ENCODE results near the gene TRIM62.

TRIM62 gene

DNA sequence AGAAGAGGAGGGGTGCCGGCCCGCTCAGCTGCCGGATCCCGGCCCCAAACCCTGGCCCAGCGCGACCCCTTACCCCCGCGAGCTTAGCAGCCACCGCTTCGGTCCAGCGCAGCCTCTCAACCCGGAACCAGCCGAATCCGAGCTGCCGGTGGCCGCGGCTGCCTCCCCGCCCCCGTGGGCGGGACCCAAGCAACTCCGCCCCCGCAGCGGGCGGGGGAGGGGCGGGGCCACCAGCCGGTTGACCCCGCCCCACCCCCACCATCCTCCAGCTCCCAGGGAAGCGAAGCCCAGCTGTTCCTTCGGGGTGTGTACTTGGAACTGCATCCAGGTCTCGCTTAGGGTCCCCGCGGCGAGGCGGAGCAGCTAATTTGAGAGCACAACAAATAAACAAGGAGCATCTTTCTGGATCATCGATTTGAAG lies at the start of gene TRIM62:
TSS of gene TRIM62 (minus strand) at position 123 of the 421 bp plus-strand sequence. CDS start 611 bp downstream, outside the sequence.
- TF ChIP-seq Cebpa-rat (IDR thresholded peaks at IDR 0.05): no peak
- peak within 1 kb of the TSS; percentile 70 for H3K9ac ChIP-seq
- H4K20me1 ChIP-seq: peaks cover 43% of the 10 kb centered on the region
- no peaks in the 10 kb centered on the region for H3K9me3 ChIP-seq
- no peaks in the 10 kb centered on the region for H3K27me3 ChIP-seq
- H3K4me3 ChIP-seq: peak within 1 kb of the TSS; percentile 74
- peak within 1 kb of the TSS; percentile 38; the same call in 1 of the 2 replicates for H3K27ac ChIP-seq
- peaks cover 16% of the 10 kb centered on the region for H3K36me3 ChIP-seq
- peaks cover 23% of the 10 kb centered on the region for H3K4me1 ChIP-seq
- H3K4me2 ChIP-seq: peak within 1 kb of the TSS; percentile 98

DNA sequence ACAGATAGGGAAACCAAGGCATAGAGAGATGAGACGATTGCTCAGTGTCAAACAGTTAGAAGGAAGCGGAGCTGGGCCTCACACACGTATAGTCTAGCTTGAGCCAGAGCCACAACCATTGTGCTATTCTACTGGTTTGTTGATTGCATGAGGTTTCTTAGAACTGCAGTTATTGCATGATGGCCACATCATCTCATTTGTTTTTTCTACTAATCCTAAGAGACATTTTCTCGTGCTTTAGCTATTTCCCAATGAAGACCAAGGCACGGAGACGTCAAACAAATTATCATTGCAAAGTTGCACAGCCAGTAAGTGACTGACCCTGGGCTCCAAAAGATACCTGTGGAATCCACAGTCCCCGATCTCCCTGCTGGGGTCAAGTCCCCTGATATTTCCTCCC lies 49.3 kb upstream of the TRIM62 start:
- Histone ChIP-seq H3K36me3 (no peaks in the 10 kb centered on the region), H3K27me3 (no peaks in the 10 kb centered on the region), H4K20me1 (no peaks in the 10 kb centered on the region), H3K9ac (no peak overlapping the region), H3K9me3 (0 out of 2 replicates have a peak, but pooled peaks cover under 1% of the 10 kb centered on the region), H3K4me1 (peaks cover 21% of the 10 kb centered on the region), H3K27ac (no peak overlapping the region), H3K4me3 (no peak overlapping the region), H3K4me2 (no peak overlapping the region)
- TF ChIP-seq Cebpa-rat (IDR thresholded peaks at IDR 0.05): no peak

DNA sequence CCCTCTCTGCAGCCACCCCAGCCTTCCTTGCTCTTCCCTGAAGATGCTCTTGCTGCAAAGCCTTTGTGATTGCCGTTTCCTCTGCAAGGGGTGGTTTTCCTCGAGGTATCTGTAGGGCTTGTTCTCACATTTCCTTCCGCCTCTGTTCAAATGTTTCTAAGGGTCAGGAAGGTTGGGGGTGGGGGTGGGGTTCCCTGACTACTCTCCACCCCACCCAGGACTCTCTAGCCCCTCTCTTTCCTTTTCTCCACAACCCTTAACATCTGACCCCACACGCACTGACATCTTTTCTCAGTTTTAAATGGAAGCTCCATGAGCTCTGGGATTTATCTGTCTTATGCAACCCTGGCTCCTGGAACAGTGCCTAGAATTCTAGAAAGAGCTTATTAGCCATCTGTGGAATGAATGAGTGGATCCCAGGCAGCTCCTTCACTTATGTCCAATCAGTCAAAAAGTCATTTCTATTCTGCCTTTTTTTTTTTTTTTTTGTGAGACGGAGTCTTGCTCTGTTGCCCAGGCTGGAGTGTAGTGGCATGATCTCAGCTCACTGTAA lies 47.2 kb upstream of the TRIM62 start:
- no peak overlapping the region for H3K9ac ChIP-seq
- H3K4me1 ChIP-seq: 0 out of 2 replicates have a peak, but pooled peaks cover 6% of the 10 kb centered on the region
- H3K27ac ChIP-seq: no peak overlapping the region
- no peaks in the 10 kb centered on the region for H3K27me3 ChIP-seq
- H4K20me1 ChIP-seq: no peaks in the 10 kb centered on the region
- peaks cover 21% of the 10 kb centered on the region for H3K9me3 ChIP-seq
- H3K36me3 ChIP-seq: no peaks in the 10 kb centered on the region
- peak overlapping the region; percentile 16; the same call in 1 of the 2 replicates for H3K4me2 ChIP-seq
- no peak for TF ChIP-seq Cebpa-rat (IDR thresholded peaks at IDR 0.05)
- no peak overlapping the region for H3K4me3 ChIP-seq

DNA sequence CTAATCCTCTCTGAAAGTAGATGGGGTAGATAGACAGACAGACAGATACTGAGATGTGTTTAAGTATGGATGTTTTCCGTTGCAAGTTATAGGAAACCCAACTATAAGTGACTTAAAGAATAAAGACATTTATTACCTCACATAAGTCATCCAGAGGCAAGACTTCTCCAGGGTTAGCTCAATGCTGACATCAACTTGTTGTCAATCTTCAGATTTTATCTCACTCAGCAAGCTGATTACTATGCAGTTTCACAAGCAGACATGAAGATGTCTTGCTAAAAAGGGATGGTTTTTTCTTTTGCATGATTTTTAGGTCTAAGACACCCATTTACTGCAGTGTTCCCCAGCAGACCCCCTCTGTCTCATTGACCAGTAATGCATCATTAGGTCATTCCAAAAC lies 43.7 kb upstream of the TRIM62 start:
- Histone ChIP-seq H3K4me1 (0 out of 2 replicates have a peak, but pooled peaks cover 6% of the 10 kb centered on the region), H3K4me2 (no peak overlapping the region), H4K20me1 (no peaks in the 10 kb centered on the region), H3K4me3 (no peak overlapping the region), H3K36me3 (no peaks in the 10 kb centered on the region), H3K27me3 (no peaks in the 10 kb centered on the region), H3K9me3 (peaks cover 39% of the 10 kb centered on the region), H3K27ac (no peak overlapping the region), H3K9ac (no peak overlapping the region)
- no peak for TF ChIP-seq Cebpa-rat (IDR thresholded peaks at IDR 0.05)

DNA sequence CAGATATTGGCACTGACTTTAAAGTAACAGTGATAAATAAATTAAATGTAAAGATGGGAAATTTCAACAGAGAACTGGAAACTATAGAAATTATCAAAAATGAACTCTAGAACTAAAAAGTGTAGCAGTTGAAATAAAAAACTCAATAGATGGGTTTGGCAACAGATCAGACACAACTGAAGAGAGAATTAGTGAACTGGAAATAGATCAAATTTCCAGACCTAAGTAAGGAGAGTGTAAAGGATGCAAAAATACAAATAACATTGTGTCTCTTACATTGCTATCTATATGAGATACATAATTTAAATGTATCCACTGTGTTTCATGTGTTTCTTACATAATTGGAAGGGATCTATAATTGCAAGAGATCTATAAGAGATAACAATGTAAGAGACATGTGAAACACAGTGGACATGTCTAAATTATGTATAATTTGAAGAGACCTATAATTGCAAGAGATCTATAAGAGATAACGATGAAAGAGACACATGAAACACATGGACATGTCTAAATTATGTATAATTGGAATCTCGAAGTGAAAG lies 42.4 kb upstream of the TRIM62 start:
- H3K9ac ChIP-seq: no peak overlapping the region
- no peak overlapping the region for H3K4me2 ChIP-seq
- H3K4me3 ChIP-seq: no peak overlapping the region
- peaks cover 12% of the 10 kb centered on the region for H3K4me1 ChIP-seq
- H3K27ac ChIP-seq: no peak overlapping the region
- H3K27me3 ChIP-seq: no peaks in the 10 kb centered on the region
- H3K9me3 ChIP-seq: peaks cover 39% of the 10 kb centered on the region
- no peak for TF ChIP-seq Cebpa-rat (IDR thresholded peaks at IDR 0.05)
- no peaks in the 10 kb centered on the region for H4K20me1 ChIP-seq
- no peaks in the 10 kb centered on the region for H3K36me3 ChIP-seq

DNA sequence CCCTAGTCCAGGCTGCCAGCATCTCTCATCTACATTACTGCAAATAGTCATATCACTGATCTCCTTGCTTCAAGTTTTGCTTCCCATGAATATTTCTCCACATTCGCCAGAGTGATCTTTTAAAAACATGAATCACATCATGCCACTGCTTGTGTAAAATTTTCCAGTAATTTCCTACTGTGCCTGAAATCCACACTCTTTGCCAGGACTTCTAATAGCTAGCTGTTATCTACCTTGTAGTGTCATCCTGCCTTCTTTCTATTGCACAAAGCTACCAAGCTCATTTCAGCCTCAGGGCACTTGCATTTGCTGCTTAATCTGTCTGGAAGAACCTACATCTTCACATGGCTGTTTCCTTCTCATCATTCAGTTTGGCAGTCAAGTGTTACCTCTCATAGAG lies 40.5 kb upstream of the TRIM62 start:
- H3K9ac ChIP-seq: no peak overlapping the region
- H3K9me3 ChIP-seq: peaks cover 39% of the 10 kb centered on the region
- H3K36me3 ChIP-seq: no peaks in the 10 kb centered on the region
- no peak overlapping the region for H3K27ac ChIP-seq
- no peak overlapping the region for H3K4me2 ChIP-seq
- TF ChIP-seq Cebpa-rat (IDR thresholded peaks at IDR 0.05): no peak
- no peaks in the 10 kb centered on the region for H4K20me1 ChIP-seq
- H3K27me3 ChIP-seq: no peaks in the 10 kb centered on the region
- H3K4me1 ChIP-seq: peaks cover 14% of the 10 kb centered on the region
- no peak overlapping the region for H3K4me3 ChIP-seq

DNA sequence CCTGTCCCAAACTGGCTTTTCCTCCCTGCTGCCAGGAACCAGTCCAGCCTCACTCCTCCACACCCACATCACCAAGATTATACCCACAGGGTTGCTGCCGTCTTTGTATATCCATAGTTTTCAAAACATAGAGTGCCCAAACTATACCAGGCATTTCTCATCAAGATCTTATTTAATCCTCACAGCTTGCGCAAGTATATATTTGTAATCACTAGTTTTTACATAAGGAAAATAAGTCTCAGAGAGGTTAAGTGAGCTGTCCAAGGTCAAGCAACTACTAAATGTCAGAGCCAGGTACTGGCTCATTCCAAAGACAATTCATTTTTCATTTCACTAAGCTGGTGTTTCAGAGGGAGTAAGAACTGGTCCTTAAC lies 39.5 kb upstream of the TRIM62 start:
- Histone ChIP-seq H3K4me2 (no peak overlapping the region), H3K4me3 (no peak overlapping the region), H3K9me3 (peaks cover 39% of the 10 kb centered on the region), H3K27me3 (no peaks in the 10 kb centered on the region), H3K9ac (no peak overlapping the region), H3K36me3 (no peaks in the 10 kb centered on the region), H4K20me1 (no peaks in the 10 kb centered on the region), H3K4me1 (peaks cover 14% of the 10 kb centered on the region), H3K27ac (no peak overlapping the region)
- TF ChIP-seq Cebpa-rat (IDR thresholded peaks at IDR 0.05): 0 out of 2 replicates have a peak, but pooled peaks have one; percentile 9

DNA sequence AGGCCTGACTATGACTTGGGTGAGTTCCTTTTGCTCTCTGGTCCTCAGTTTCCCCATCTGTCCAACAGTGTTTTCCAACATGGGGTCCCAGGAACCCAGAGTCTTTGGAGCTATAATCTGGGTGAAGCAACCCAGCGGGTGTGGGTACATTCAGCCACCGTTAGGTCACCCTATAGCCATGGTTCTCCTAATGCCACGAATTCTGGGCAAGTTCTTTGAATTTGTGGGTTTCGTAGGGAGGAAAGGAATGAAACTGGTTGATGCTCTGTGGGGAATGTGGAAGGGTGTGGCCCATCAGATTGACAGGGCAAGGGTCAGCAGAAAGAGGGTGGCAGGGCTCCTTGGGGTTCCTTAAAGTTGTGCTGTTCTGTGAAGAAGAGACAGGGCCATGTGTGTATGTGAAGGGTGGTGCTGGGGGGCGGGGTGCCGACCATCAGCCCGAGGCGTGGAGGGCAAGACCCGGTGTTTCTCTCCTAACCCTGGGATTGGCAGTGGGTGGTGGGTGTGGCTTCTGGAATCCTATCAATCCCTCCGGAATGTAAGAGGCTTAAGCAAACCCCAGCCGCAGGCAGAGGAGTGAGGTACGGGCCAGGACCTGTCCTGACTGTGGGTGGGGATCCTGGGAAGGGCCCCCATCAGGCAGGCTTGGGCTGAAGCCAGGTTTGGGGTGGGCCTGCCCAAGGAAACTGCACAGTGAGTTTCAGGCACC lies 39.0 kb upstream of the TRIM62 start:
- Histone ChIP-seq H3K27ac (no peak overlapping the region), H3K27me3 (no peaks in the 10 kb centered on the region), H3K4me2 (no peak overlapping the region)

DNA sequence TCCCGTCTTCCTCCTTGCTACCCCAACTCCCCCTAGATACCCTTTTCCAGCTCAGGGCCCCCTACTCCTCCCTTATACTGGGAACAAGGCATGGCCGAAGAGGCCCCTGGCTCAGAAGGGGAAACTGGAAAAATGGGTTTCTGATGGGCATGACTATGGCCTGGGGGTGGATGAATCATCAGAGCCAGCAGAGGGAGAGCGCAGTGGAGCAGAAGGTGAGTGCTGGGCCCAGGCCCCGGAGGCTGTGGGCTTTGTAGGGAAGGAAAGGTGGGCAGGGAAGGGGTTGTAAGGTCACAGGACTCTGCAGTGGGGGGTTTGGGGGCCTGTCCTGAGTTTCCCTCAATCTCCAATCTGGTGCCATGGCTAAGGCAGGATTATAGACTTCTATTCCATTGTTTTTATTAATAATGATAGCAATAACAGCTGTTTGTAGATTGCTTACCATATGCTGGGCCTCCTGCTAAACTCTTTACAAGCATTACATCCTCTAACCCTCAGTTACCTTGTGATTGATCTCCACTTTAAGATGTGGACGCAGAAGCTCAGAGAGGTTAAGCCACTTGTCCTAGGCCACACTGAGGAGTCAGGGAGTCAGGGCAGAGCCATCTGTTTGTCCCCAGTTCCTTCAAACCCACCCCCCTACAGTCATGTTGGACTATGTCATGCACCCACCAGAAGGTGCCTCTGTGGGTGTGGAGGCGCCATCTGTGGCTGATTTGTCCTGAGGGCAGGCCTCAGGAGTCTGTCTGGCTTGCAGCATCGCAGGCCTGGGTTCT lies 38.2 kb upstream of the TRIM62 start:
- H3K4me3 ChIP-seq: no peak overlapping the region
- H3K36me3 ChIP-seq: no peaks in the 10 kb centered on the region
- H3K9me3 ChIP-seq: peaks cover 30% of the 10 kb centered on the region
- TF ChIP-seq Cebpa-rat (IDR thresholded peaks at IDR 0.05): no peak
- H3K4me2 ChIP-seq: no peak overlapping the region
- H3K9ac ChIP-seq: no peak overlapping the region
- H3K27me3 ChIP-seq: no peaks in the 10 kb centered on the region
- H3K27ac ChIP-seq: no peak overlapping the region
- H3K4me1 ChIP-seq: peaks cover 14% of the 10 kb centered on the region
- no peaks in the 10 kb centered on the region for H4K20me1 ChIP-seq

More for the DNA sequence above, 39.0 kb upstream of the TRIM62 start:
- Histone ChIP-seq H3K36me3 (no peaks in the 10 kb centered on the region), H3K4me3 (no peak overlapping the region), H3K4me1 (peaks cover 14% of the 10 kb centered on the region), H3K9me3 (peaks cover 35% of the 10 kb centered on the region), H3K9ac (no peak overlapping the region), H4K20me1 (no peaks in the 10 kb centered on the region)
- TF ChIP-seq Cebpa-rat (IDR thresholded peaks at IDR 0.05): no peak
